ENCODE measurements around the gene BDH1. TPM values are rescaled to one million over a fixed set of nuclear protein-coding genes. Genes with fewer than 3 reads are reported as not detected.

Gene BDH1
- polyA plus RNA-seq, 1 donor (not counting 4 experiments of a cell fraction or from before 2014, with no cell fraction given): 30.2 TPM

DNA sequence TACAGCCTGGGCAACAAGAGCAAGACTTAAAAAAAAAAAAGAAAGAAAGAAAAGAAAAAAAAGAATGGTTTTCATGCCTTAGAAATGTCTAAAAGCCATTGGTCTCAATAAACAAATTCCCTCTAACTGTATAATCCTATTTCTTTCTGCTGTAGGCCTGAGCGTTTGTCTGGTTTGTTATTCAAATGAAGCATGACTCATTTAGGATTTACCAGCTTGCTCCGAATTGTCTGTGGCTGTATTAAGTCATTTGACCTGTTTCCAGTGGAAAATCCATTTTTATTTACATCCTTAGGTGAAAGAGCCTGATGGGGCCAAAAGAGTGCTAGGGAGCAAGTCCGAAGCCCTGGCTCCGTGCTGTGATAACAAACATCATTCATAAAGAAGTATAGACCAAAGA, 73.8 kb downstream of the BDH1 start:
- DNase-seq (ENCODE audit: low read depth, low spot score) (no peak), FAIRE-seq (peak; percentile 36)
- H4K20me1 ChIP-seq (ENCODE audit: control insufficient read depth, extremely low read depth, insufficient read depth, low read length): no peaks in the 10 kb centered on the region
- no peaks in the 10 kb centered on the region for H3K27me3 ChIP-seq (ENCODE audit: control insufficient read depth, extremely low read depth, insufficient read depth, low read length)
- H3K9me3 ChIP-seq (ENCODE audit: control insufficient read depth, low read depth, low read length): no peaks in the 10 kb centered on the region
- peaks cover 43% of the 10 kb centered on the region for H3K4me1 ChIP-seq (ENCODE audit: control insufficient read depth, extremely low read depth, insufficient read depth, low read length)
- H3K9me1 ChIP-seq (ENCODE audit: control insufficient read depth, extremely low read depth, insufficient read depth, low read length): no peaks in the 10 kb centered on the region
- no peak overlapping the region for H3K4me3 ChIP-seq (ENCODE audit: control insufficient read depth in 2 of 3, extremely low read depth in 1 of 3, insufficient read depth in 2 of 3, low read depth in 1 of 3, low read length in 3 of 3)
- dilution Hi-C loops (cut with MboI; ENCODE audit: extremely low pct_ligation_motif_present, low sequenced_read_pairs): loop anchor here (25.0 kb wide), 1 partner anchor 170 kb away; no protein-coding TSS in a partner anchor
- peak overlapping the region; percentile 32 for H3K27ac ChIP-seq (ENCODE audit: control insufficient read depth, insufficient read depth, low read length)
- no peaks in the 10 kb centered on the region for H3K79me2 ChIP-seq (ENCODE audit: control insufficient read depth, insufficient read depth, low read length)
- H2AFZ ChIP-seq (ENCODE audit: control insufficient read depth, low read length): peak overlapping the region; percentile 8
- no peak for TF ChIP-seq EZH2 (IDR thresholded peaks at IDR 0.05; ENCODE audit: low read length)
- TF ChIP-seq, protein P1, sequence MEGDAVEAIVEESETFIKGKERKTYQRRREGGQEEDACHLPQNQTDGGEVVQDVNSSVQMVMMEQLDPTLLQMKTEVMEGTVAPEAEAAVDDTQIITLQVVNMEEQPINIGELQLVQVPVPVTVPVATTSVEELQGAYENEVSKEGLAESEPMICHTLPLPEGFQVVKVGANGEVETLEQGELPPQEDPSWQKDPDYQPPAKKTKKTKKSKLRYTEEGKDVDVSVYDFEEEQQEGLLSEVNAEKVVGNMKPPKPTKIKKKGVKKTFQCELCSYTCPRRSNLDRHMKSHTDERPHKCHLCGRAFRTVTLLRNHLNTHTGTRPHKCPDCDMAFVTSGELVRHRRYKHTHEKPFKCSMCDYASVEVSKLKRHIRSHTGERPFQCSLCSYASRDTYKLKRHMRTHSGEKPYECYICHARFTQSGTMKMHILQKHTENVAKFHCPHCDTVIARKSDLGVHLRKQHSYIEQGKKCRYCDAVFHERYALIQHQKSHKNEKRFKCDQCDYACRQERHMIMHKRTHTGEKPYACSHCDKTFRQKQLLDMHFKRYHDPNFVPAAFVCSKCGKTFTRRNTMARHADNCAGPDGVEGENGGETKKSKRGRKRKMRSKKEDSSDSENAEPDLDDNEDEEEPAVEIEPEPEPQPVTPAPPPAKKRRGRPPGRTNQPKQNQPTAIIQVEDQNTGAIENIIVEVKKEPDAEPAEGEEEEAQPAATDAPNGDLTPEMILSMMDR (optimal IDR thresholded peaks at IDR 0.05 in 1 of 3, IDR thresholded peaks at IDR 0.05 in 1 of 3, conservative IDR thresholded peaks at IDR 0.05 in 1 of 3; ENCODE audit: extremely low read depth in 1 of 3, insufficient read depth in 2 of 3, low read length in 3 of 3): no peak
- no peaks in the 10 kb centered on the region for H3K36me3 ChIP-seq (ENCODE audit: control insufficient read depth in 2 of 2, extremely low read depth in 1 of 2, insufficient read depth in 2 of 2, low read length in 2 of 2)
- no peak overlapping the region for H3K9ac ChIP-seq (ENCODE audit: control insufficient read depth, extremely low read depth, insufficient read depth, low read length)
- no peak overlapping the region for H3K4me2 ChIP-seq (ENCODE audit: control insufficient read depth, extremely low read depth, insufficient read depth, low read depth, low read length)

DNA sequence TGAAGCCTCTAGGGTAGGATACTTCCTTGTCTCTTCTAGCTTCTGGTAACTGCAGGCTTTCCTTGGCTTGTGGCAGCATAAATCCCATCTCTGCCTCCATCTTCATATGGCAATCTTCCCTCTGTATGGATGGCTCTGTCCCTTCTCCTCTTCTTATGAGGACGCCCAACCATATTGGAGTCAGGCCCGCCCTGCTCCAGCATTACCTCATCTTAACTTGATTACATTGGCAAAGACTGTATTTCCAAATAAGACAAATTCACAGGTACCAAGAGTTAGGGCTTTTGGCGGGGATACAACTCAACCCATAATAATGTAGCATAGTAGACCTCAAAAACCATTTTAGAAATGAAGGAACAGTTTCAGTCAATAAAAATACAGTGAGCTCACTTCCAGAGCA, 75.4 kb downstream of the BDH1 start:
- H3K36me3 ChIP-seq (ENCODE audit: control insufficient read depth in 2 of 2, extremely low read depth in 1 of 2, insufficient read depth in 2 of 2, low read length in 2 of 2): no peaks in the 10 kb centered on the region
- TF ChIP-seq, protein P1 (optimal IDR thresholded peaks at IDR 0.05 in 1 of 3, IDR thresholded peaks at IDR 0.05 in 1 of 3, conservative IDR thresholded peaks at IDR 0.05 in 1 of 3; ENCODE audit: extremely low read depth in 1 of 3, insufficient read depth in 2 of 3, low read length in 3 of 3): no peak
- no peak for TF ChIP-seq EZH2 (IDR thresholded peaks at IDR 0.05; ENCODE audit: low read length)

More for the DNA sequence above, 75.4 kb downstream of the BDH1 start:
- no peaks in the 10 kb centered on the region for H4K20me1 ChIP-seq (ENCODE audit: control insufficient read depth, extremely low read depth, insufficient read depth, low read length)
- H3K27ac ChIP-seq (ENCODE audit: control insufficient read depth, insufficient read depth, low read length): no peak overlapping the region
- H3K4me1 ChIP-seq (ENCODE audit: control insufficient read depth, extremely low read depth, insufficient read depth, low read length): peaks cover 49% of the 10 kb centered on the region
- FAIRE-seq (no peak), DNase-seq (ENCODE audit: low read depth, low spot score) (no peak)
- H3K4me3 ChIP-seq (ENCODE audit: control insufficient read depth in 2 of 3, extremely low read depth in 1 of 3, insufficient read depth in 2 of 3, low read depth in 1 of 3, low read length in 3 of 3): no peak overlapping the region
- H3K4me2 ChIP-seq (ENCODE audit: control insufficient read depth, extremely low read depth, insufficient read depth, low read depth, low read length): no peak overlapping the region
- H3K9me3 ChIP-seq (ENCODE audit: control insufficient read depth, low read depth, low read length): no peaks in the 10 kb centered on the region
- H2AFZ ChIP-seq (ENCODE audit: control insufficient read depth, low read length): no peak overlapping the region
- no peak overlapping the region for H3K9ac ChIP-seq (ENCODE audit: control insufficient read depth, extremely low read depth, insufficient read depth, low read length)
- dilution Hi-C loops (cut with MboI; ENCODE audit: extremely low pct_ligation_motif_present, low sequenced_read_pairs): loop anchor here (25.0 kb wide), 1 partner anchor 168 kb away; no protein-coding TSS in a partner anchor
- H3K27me3 ChIP-seq (ENCODE audit: control insufficient read depth, extremely low read depth, insufficient read depth, low read length): no peaks in the 10 kb centered on the region
- no peaks in the 10 kb centered on the region for H3K79me2 ChIP-seq (ENCODE audit: control insufficient read depth, insufficient read depth, low read length)
- H3K9me1 ChIP-seq (ENCODE audit: control insufficient read depth, extremely low read depth, insufficient read depth, low read length): no peaks in the 10 kb centered on the region
